GM19467 (cell line): ENCODE measurements around the gene RNF181.
"Not testable (repeated sequence)": the region's sequence is repeated elsewhere in the genome, so short reads cannot be mapped to it uniquely, and the experiment has no call there.

ENCODE experiments used
- ATAC-seq: cut with Tn5 transposase; IDR thresholded peaks from one replicate; pipeline ENCODE4 v1.9.1; 2021; ENCODE audit warnings: mild to moderate bottlenecking, moderate library complexity; ENCODE audit not compliant: unreplicated experiment

Gene RNF181, protein sequence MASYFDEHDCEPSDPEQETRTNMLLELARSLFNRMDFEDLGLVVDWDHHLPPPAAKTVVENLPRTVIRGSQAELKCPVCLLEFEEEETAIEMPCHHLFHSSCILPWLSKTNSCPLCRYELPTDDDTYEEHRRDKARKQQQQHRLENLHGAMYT

DNA sequence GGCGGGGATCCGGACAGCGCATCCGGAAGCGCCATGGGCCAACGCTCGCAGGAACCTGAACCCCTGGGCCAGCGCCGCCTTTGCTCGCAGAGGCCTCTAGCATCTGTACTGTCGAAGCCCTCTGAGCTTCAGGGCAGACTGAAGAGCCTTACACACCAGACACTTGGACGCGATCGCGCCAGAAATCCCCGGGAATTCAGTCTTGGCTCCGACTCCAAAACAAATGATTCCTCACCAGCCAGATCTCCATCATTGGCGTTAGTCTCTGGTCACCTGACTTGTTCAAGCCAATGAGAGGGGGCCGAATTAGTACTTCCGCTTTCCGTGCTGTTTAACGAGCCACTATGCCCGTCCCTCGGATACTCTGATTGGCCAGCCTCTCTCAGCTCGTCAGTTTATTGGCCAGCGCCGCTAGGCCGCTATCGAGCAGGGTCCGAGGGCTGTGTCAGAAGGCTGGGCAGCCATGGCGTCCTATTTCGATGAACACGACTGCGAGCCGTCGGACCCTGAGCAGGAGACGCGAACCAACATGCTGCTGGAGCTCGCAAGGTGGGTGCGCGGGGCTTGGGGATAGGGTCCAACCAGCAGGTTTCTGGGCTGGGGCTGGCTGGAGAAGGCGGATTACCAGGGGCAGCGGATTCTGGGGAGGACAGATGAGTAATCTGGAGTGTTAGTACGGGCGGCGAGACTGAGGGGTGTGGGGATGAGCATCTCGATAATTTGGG is at the start of gene RNF181:
RNF181 (plus strand) TSS at position 445 of the 725 bp plus-strand sequence; CDS start at position 464, 19 bp downstream.
- ATAC-seq, result peak; percentile 96

DNA sequence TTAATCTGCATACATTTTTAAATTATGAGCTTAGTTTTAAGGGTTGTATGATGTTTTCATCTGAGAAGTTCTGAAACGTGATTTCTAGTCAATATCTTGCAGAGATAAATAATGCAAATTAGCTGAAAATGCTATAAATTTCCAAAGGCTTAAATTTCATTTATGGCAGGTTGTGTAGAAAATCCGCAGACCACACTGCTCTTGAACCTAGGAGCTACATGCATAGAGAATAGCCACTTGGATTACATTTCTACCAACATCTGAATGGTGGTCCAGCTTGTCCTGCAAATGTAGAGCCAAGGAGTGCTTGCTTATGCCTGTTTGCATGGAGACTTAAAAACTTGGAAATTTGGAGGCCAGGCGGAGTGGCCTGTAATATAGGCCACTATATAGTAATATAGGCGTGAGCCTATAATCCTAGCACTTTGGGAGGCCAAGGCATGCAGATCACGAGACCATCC is 49.7 kb upstream of the RNF181 start:
- ATAC-seq, result no peak

- no peak for ATAC-seq
Measured at GRCh38 chr2:85547089-85547858, 48.3 kb upstream of the RNF181 start.

GRCh38 chr2:85547859-85548607 is 47.5 kb upstream of the RNF181 start:
- no peak for ATAC-seq

DNA sequence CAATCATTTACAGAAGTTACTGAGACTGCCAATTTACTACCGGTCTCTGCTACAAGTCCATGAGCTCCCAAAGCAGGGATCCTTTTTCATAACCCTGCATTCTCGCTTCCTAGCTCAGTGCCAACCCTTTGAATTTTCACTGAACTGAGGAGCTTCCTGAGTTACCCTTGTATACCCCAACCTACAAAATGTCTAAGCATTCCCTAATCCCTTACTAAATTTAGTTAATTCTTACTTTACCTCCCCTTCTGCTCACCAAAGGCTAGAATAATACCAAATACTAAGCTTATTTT is 47.0 kb upstream of the RNF181 start:
- ATAC-seq, result no peak

- no peak for ATAC-seq
Measured at GRCh38 chr2:85549095-85549494, 46.5 kb upstream of the RNF181 start.

DNA sequence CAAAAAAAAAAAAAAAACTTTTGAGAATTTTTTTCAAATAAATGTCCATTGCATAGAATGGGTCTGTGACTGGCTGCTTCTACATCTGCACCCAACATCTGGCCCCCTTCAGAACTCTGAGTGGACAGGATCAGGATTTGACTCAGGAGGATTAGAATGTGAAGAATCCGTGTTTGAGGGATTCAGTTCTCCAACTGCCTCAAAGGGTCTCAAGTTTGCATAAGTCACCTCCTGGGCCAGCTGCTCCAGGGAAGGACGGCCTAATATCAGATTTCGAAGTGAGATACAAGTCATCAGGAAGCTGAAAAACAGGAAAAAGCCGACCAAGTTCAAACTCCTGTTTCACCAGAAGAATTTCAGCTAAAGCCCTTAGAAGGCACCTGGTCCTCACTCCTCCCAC is 45.7 kb upstream of the RNF181 start:
- ATAC-seq, result no peak

DNA sequence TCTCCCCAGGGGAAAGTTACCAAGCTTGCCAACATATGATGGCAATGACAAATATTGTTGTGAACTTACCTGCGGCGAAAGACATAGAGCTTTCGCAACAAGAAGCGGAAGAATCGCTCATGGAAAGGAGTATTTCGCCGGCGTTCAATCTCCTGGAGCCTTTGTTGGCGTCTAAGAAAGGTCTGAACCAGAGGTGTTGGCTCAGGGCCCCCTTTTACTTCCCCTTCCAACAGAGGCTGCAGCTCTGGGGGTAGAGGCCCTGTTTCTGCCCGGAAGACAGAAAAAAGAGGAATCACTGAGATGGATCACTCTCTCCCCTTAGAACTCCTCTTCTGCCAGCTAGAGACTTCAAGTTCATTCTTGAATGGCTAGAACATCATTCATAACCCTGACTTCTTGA is 45.1 kb upstream of the RNF181 start:
- ATAC-seq, result no peak

- ATAC-seq, result no peak
Measured at GRCh38 chr2:85551698-85552678, 43.6 kb upstream of the RNF181 start.

DNA sequence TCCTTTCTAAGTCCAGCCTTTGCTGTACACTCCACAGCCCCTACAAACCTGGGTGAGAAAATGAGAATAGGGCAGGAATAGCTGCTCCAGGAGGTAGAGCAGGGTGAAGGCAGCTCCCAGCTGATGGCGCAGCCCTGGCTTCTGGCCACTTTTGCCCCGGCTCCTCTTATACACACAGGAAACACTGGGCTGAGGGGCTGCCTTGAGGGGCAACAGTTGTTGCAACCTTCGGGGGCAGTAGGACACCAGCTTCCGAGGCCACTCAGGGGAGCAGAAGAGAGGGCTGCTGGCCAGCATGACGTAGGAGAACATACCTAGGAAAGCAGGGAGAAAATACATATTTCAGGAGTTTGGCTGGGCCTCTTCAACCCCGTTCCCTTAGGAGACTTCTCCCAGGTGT is 42.4 kb upstream of the RNF181 start:
- no peak for ATAC-seq

DNA sequence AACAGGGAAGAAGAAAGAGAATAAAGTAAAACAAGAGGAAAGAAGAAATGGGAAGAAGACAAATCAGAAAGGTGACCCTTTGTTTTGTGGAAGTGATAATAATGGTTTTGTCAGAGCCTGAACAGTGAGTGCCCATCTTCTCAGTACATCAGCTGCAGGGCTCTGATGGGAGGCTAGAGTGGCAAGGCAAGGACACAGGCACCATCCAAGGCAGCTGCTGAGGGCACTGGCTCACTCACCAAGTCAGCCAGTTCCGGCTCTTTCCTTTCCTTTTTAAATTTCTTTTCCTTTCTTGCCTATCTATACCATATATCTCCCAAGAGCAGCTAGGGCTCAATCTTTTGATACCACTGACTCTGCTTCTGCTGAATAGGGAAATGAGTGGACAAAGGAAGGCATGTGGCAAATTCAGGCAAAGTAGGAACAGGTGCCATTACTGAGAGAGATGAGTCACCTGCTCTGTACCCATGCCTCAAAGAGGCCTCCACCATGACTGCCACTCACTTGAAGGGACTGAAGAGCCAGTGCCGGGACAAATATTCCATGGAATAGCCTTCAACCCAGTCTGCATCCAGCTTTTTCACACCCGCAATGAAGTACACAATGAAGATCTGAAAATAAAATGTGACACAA is 40.4 kb upstream of the RNF181 start:
- no peak for ATAC-seq

- ATAC-seq, result no peak
Measured at GRCh38 chr2:85557130-85557529, 38.4 kb upstream of the RNF181 start.

DNA sequence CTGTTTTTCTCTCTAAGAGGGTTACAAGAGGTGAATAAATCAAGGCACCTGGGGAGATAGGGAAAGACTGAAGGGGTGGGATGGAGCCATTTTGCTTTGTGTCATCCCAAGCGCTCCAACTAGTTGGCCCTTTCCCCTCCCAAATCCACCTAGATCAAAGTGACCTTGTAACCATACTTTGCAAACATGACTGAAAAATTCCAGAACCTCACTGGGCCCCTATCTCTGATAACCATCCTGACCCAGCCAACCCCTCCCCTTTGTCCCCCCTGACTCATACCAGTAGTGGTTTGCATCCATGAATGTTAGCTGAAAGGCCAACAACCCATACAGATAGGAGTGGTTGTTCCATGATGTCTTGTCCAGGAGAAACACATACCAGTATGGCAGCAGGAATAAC is 37.4 kb upstream of the RNF181 start:
- ATAC-seq, result no peak

GRCh38 chr2:85560403-85560726 is 35.2 kb upstream of the RNF181 start:
- not testable (repeated sequence) for ATAC-seq

DNA sequence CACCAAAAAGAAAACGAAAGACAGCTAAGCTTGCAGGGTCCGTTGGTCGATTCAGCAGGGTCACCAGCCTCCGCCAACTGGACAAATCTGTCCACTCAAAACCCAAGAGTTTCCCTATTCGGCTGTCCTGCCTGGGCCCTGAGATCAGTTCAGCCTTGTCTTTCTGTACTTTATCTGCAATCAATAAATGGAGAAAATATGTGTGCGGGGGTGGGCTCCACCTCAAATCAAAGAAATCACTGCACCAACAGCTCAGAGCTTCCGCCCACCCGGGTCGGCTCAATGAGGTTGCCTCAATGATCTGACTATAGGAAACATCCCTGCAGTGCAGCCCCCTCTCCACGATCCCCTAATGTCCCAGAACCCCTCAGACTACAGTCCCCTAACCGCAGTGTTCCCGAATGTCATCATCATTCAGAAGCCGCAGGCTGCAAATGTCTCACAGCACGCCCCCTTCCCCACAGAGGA is 34.7 kb upstream of the RNF181 start:
- no peak for ATAC-seq

- ATAC-seq, result peak; percentile 90
Measured at GRCh38 chr2:85561280-85562212, 34.0 kb upstream of the RNF181 start, which contains the start of gene GGCX. TSS of gene GGCX (minus strand) at chr2:85561493. CDS start at chr2:85561428, 65 bp downstream.

DNA sequence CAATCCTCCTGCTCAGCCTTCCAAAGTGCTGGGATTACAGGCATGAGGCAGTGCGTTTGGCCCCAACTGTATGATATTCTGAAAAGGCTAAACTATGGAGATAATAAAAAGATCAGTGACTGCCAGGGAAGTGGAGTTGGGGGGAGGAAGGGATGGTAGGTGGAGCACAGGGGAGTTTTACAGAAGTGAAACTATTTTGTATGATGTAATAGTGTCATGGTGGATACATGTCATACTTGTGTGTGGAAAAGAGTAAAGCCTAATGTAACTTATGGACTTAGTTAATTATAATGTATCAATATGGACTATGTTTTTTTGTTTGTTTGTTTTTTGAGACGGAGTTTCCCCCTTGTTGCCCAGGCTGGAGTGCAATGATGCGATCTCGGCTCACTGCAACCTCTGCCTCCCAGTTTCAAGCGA is 31.4 kb upstream of the RNF181 start:
- no peak for ATAC-seq

DNA sequence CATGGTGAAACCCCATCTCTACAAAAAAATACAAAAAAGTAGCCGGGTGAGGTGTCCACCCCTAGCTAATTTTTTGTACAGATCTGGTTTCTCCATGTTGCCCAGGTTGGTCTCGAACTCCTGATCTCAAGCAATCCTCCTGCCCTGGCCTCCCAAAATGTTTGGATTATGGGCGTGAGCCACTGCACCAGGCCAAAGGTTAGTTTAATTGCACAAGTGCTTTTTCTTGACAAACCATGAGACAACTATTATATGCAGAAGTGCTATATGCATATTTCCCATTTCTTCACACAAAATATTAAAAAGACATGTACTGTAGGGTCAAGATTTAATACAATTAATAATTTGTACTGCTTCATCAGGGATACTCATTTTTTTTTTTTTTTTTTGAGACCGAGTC is 29.3 kb upstream of the RNF181 start:
- no peak for ATAC-seq

DNA sequence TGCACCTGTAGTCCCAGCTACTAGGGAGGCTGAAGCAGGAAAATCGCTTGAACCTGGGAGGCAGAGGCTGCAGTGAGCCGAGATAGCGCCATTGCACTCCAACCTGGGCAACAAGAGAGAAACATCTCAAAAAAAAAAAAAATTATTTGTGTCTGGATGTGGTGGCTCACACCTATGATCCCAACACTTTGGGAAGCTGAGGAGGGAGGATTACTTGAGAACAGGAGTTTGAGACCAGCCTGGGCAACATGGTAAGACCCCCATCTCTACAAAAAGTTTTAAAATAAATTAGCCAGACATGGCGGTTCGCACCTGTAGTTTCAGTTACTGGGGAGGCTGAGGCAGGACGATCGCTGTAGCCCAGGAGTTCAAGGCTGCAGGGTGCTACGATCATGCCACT is 19.8 kb upstream of the RNF181 start:
- ATAC-seq, result no peak
